Bone marrow (tissue), 2 donors: ENCODE measurements around the gene ACBD6.

Source experiments
- DNase-seq, 2 donors: peaks; one replicate each; lab custom pipeline; 2025; lab: John Stamatoyannopoulos, UW

Gene ACBD6

GRCh38 chr1:180525715-180526039 is 23.3 kb upstream of the ACBD6 start:
- no peak for DNase-seq

DNA sequence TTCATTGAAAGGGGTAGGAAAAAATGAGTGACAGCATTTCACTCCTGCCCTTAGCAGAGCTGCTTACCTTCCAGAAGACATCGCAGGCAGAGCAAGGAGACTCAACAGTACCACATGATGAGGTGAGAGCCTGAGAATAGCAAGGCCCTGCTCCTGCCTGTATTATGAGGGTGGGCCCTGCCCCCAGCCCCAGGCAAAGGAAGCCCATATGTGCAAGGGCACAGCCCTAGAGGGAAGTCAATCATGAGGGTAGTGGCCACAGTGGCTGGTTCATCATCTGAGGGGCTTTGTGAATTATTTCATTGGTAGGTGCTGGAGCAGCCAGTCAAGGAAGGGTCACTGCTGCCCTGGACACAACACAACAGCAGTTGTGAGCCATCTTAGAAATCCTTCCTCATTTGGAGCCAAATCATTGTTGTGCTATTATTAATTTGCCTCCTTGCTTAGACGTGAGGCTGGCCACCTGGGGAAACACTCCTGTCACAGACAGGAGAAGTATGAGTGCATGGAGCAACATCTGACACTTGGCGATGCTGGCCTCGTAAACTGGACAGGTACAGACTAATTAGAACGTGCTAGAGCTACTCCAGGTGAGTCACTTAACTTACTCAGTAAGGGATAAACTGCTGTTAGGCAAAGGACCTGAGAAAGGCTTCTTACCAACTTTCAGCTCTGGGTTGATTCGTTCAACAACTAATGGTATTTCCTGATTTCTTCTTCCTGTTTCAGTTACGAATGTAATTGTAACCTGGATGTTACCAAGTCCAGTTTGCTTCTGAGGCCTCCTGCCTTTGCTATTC is 22.7 kb upstream of the ACBD6 start:
- DNase-seq: no peak

- DNase-seq: no peak
Measured at GRCh38 chr1:180524160-180524914, 22.0 kb upstream of the ACBD6 start.

DNA sequence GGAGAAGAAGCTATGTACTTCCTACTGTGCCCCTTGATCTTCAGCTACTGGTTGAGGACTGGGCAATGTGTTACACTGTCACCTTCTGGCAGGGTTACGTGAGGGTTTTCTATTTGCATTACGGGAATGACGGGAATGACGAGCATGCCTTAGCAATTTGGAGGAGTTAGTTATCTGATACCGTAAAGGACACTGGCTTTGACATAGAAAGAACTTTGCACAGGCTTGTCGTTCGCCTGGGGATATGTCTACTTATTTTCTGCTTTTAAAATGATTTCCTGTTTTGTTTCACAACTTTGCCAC is 19.8 kb upstream of the ACBD6 start:
- DNase-seq: no peak

- no peak for DNase-seq
Measured at GRCh38 chr1:180521474-180522212, 19.3 kb upstream of the ACBD6 start.

GRCh38 chr1:180519846-180520245 is 17.5 kb upstream of the ACBD6 start:
- DNase-seq: no peak

DNA sequence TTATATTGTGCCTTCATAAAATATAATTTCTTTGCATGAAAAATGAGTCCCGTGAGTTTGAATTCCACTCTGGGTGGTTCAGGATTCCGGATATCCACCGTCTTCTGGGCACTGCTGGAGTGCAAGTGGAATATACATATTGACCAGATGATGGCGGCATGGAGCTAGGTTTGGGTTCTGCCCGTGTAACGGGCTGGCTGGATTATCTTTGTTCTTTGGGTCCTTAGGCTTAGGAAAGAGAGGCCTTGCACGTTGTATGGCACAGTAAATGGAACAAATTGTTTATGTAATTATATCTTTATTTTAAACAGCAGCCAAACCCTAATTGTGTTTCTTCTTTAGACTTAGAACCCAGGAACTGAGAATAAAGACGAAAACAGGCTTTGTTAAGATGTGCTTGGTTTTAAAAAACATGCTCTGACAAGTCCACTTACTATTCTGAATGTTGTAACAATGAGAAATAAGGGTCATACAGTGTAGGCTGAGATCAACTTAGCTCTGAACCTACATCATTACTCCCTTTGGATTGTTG is 13.5 kb upstream of the ACBD6 start:
- DNase-seq: peak in 1 of 2 donors; percentile 66

GRCh38 chr1:180515364-180515763 is 13.0 kb upstream of the ACBD6 start:
- no peak for DNase-seq

- DNase-seq: no peak
Measured at GRCh38 chr1:180513531-180513930, 11.2 kb upstream of the ACBD6 start.

GRCh38 chr1:180510882-180511281 is 8.5 kb upstream of the ACBD6 start:
- no peak for DNase-seq

- no peak for DNase-seq
Measured at GRCh38 chr1:180508725-180509097, 6.3 kb upstream of the ACBD6 start.

GRCh38 chr1:180507795-180508724 is 5.7 kb upstream of the ACBD6 start:
- no peak for DNase-seq

GRCh38 chr1:180505732-180506335 is 3.5 kb upstream of the ACBD6 start:
- DNase-seq: no peak

DNA sequence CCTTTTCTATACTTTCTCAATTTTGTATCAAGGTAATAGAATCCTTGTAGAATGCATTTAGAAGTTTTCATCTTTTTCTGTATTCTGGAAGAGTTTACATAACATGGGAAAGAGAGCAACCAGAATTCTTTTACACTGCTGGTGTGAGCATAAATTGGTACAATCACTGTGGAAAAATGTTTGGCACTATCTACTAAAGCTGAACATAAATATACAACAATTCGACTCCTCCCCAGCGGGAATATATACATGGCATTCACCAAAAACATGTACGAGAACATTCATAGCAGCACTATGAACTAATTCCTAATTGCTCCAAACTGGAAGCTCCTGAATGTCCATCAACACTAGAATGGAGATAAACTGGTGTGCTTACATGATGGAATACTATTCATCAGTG is 1.8 kb upstream of the ACBD6 start:
- DNase-seq: no peak

- DNase-seq: no peak
Measured at GRCh38 chr1:180503280-180503862, 994 bp upstream of the ACBD6 start.

DNA sequence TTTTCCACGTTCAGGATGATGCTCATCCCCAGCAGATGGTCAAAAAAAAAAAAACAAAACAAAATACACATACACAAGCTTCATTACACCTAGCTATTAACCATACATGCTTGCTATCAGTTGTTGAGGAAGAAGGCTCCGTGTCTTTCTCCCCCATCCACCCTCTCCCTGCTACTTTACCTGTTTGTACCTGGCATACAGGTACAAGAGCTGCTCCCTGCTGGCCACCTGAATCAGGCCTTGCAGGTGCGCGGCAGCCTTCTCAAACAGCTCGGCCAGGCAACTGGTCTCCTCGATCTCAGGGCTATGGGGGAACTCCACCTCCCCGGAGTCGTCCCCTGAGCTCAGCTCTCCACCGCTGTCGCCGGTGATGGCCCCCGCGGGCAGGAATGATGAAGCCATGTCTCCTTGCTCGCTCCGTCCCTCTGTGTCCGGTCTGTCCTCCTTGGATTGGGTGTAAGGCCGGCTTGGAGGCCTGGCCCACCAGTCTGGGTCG is 464 bp downstream of the ACBD6 start:
- no peak for DNase-seq

GRCh38 chr1:180500689-180501088 is 1.7 kb downstream of the ACBD6 start:
- no peak for DNase-seq

DNA sequence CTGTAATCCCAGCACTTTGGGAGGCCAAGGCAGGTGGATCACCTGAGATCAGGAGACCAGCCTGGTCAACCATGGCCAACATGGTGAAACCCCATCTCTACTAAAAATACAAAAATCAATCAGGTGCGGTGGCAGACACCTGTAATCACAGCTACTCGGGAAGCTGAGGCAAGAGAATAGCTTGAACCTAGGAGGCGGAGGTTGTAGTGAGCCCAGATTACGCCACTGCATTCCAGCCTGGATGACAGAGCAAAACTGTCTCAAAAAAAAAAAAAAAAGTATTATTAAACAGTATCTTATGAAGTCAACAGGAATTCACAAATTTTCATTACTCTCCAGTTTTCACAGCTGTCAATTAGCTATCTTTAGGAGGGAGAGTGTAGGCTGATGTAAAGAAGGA is 3.8 kb downstream of the ACBD6 start:
- DNase-seq: no peak

DNA sequence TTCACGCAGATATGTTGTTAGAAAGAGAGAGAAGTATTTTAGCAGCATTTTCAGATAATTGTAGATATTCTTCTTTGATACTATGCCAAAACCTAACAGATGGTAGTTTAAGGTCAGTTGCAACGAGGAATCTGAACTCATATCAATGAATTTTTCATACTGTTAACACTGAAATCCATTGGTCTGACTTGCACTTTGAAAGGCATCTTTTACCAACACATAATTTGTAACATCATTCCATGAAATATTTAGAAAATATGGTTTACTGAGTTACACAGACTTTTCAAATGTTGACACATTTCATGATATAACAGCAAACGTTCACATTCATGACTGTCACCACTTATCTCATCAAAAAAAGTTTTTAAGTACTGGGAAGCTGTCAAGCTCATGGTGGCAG is 4.6 kb downstream of the ACBD6 start:
- DNase-seq: no peak

GRCh38 chr1:180494370-180494769 is 8.0 kb downstream of the ACBD6 start:
- no peak for DNase-seq

- no peak for DNase-seq
Measured at GRCh38 chr1:180489976-180490375, 12.4 kb downstream of the ACBD6 start.
